ENCODE measurements around the gene STARD9. TPM values are rescaled to one million over a fixed set of nuclear protein-coding genes. Genes with fewer than 3 reads are reported as not detected.

The STARD9 gene
- total and polyA plus RNA-seq, 2 of the 4 experiments (the other 2 are of a cell fraction): 2.0 to 3.2 TPM

DNA sequence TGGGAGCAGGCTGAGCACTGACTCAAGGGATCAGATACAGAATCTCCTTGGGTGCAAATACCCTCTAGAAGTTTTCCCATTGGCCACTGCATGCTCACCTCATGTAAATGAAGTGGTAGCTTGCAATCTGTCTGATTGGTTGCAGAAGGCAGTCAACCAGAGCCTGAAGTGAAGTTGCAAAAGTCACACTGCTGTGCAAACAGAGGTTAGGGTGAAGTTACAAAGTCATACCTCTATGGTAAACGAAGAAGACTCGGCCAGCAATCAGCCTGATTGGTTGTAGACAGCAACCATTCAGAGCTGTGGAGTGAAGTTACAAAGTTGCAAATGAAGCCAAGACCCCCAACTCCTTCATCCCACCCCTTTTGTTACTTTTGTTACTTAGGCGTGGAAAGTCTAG lies 27.1 kb downstream of the STARD9 start:
- Histone ChIP-seq H3K9ac (ENCODE audit: low read depth, low read length) (no peak overlapping the region), H4K5ac (ENCODE audit: low read depth, low read length) (no peak overlapping the region), H3K56ac (ENCODE audit: extremely low read depth, insufficient read depth, low read length) (no peak overlapping the region), H3K27ac (ENCODE audit: insufficient read depth, low read length) (no peak overlapping the region), H2AK9ac (replicated peaks; ENCODE audit: low read depth, low read length, poor library complexity) (no peak overlapping the region), H2BK15ac (ENCODE audit: low read depth, low read length) (no peak overlapping the region), H3K4me2 (ENCODE audit: low read depth, low read length) (no peak overlapping the region), H4K20me1 (ENCODE audit: insufficient read depth, low read length) (no peaks in the 10 kb centered on the region), H3K4me3 (ENCODE audit: insufficient read depth, low read depth, low read length) (no peak overlapping the region), H2AK5ac (ENCODE audit: low read depth, low read length) (no peak overlapping the region), H3K9me1 (ENCODE audit: insufficient read depth, low read length) (no peaks in the 10 kb centered on the region), H4K8ac (ENCODE audit: low read depth in 2 of 2, low read length in 2 of 2) (no peak overlapping the region), H2AFZ (replicated peaks; ENCODE audit: low read length, poor library complexity) (no peak overlapping the region), H3K18ac (ENCODE audit: low read depth, low read length) (no peak overlapping the region), H2BK5ac (ENCODE audit: low read depth, low read length, poor library complexity, severe bottlenecking) (no peak overlapping the region), H3K9me3 (ENCODE audit: control insufficient read depth, insufficient read depth, low read length) (no peaks in the 10 kb centered on the region), H3K23ac (ENCODE audit: low read depth, low read length) (no peak overlapping the region), H3K36me3 (ENCODE audit: control insufficient read depth, insufficient read depth, low read length) (no peaks in the 10 kb centered on the region), H2BK120ac (ENCODE audit: low read depth, low read length) (no peak overlapping the region), H3K4ac (ENCODE audit: low read depth, low read length) (no peak overlapping the region), H2BK20ac (ENCODE audit: low read depth, low read length) (no peak overlapping the region), H4K91ac (ENCODE audit: insufficient read depth, low read depth, low read length) (no peak overlapping the region), H3K27me3 (ENCODE audit: control insufficient read depth, insufficient read depth, low read length) (no peaks in the 10 kb centered on the region), H3K14ac (replicated peaks; ENCODE audit: low read depth, low read length) (no peak overlapping the region), H3K4me1 (ENCODE audit: control insufficient read depth, insufficient read depth, low read length) (peaks cover 2% of the 10 kb centered on the region; the same call in 1 of the 2 replicates), H3K79me1 (ENCODE audit: low read depth in 1 of 2, low read length in 2 of 2) (peaks cover 13 to 19% of the 10 kb centered on the region in 2 experiments; a peak in 3 of 4 replicates)
- intact Hi-C loops (cut with micrococcal nuclease): no loop called here
- ATAC-seq (ENCODE audit: low read depth) (no peak), DNase-seq (no peak)
- dilution Hi-C loops (cut with HindIII; ENCODE audit: low sequenced_read_pairs, unreplicated experiment): no loop called here
- ChIA-PET CTCF (no interaction called here), POLR2A (ENCODE audit: unreplicated experiment) (no interaction called here)
- BruUV-seq (replicated peaks): no TSS peak
- WGBS, 2 experiments (ENCODE audit: extremely low coverage in 2 of 2, insufficient read length in 1 of 2): no CpG with 5 or more reads among the region's 3 CpGs
- TF ChIP-seq RAD21 (IDR thresholded peaks at IDR 0.05; ENCODE audit: low read length) (no peak), FOS (IDR thresholded peaks at IDR 0.05; ENCODE audit: low read depth, low read length) (no peak), RFX5 (IDR thresholded peaks at IDR 0.05; ENCODE audit: low read depth, low read length) (no peak), MAFK (IDR thresholded peaks at IDR 0.05; ENCODE audit: low read depth, low read length) (no peak), CHD1 (IDR thresholded peaks at IDR 0.05; ENCODE audit: low read depth, low read length) (no peak), MAZ (IDR thresholded peaks at IDR 0.05; ENCODE audit: borderline replicate concordance, low read depth, low read length) (no peak), POLR2A (IDR thresholded peaks at IDR 0.05; ENCODE audit: low read depth, low read length) (no peak)
- TF ChIP-seq, protein P1, sequence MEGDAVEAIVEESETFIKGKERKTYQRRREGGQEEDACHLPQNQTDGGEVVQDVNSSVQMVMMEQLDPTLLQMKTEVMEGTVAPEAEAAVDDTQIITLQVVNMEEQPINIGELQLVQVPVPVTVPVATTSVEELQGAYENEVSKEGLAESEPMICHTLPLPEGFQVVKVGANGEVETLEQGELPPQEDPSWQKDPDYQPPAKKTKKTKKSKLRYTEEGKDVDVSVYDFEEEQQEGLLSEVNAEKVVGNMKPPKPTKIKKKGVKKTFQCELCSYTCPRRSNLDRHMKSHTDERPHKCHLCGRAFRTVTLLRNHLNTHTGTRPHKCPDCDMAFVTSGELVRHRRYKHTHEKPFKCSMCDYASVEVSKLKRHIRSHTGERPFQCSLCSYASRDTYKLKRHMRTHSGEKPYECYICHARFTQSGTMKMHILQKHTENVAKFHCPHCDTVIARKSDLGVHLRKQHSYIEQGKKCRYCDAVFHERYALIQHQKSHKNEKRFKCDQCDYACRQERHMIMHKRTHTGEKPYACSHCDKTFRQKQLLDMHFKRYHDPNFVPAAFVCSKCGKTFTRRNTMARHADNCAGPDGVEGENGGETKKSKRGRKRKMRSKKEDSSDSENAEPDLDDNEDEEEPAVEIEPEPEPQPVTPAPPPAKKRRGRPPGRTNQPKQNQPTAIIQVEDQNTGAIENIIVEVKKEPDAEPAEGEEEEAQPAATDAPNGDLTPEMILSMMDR (conservative IDR thresholded peaks at IDR 0.05; ENCODE audit: low read depth, low read length): no peak
- TF ChIP-seq, protein P2, sequence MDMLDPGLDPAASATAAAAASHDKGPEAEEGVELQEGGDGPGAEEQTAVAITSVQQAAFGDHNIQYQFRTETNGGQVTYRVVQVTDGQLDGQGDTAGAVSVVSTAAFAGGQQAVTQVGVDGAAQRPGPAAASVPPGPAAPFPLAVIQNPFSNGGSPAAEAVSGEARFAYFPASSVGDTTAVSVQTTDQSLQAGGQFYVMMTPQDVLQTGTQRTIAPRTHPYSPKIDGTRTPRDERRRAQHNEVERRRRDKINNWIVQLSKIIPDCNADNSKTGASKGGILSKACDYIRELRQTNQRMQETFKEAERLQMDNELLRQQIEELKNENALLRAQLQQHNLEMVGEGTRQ (IDR thresholded peaks at IDR 0.05; ENCODE audit: low read depth, low read length): no peak
- in situ Hi-C loops (cut with MboI; ENCODE audit: low sequenced_read_pairs): no loop called here

Measured in IMR-90 (cell line).